HepG2 (cell line): ENCODE data around the gene SLC22A12. TPM values are rescaled to one million over a fixed set of nuclear protein-coding genes. Genes with fewer than 3 reads are reported as not detected.

Source experiments
- FOXP1 ChIP-seq, 2 experiments: fragments of 450-650 bp in 1 of 2; IDR thresholded peaks; 2 replicates each; pipeline ENCODE4 v1.6.1; 2017 to 2018; ENCODE audit warnings: antibody characterized with exemption in 1 of 2
- LCORL ChIP-seq, 2 experiments: fragments of 450-650 bp in 1 of 2; sonication (generic) in 1 of 2; formaldehyde crosslinking in 1 of 2; IDR thresholded peaks; 2 replicates each; pipeline versions ENCODE4 v1.5.0 to v1.6.1; 2017 to 2020; ENCODE audit warnings: antibody characterized with exemption in 1 of 2, missing genetic modification reagents in 1 of 2
- NFE2 ChIP-seq: sonication (generic); formaldehyde crosslinking; IDR thresholded peaks from 2 replicates; pipeline ENCODE4 v1.4.0; 2020; ENCODE audit warnings: missing genetic modification reagents
- PAXIP1 ChIP-seq: sonication (generic); formaldehyde crosslinking; conservative IDR thresholded peaks from 2 replicates; pipeline ENCODE4 v1.4.0; 2020; ENCODE audit warnings: mild to moderate bottlenecking, missing genetic modification reagents, moderate library complexity
- PRDM4 ChIP-seq: sonication (generic); formaldehyde crosslinking; IDR thresholded peaks from 2 replicates; pipeline ENCODE4 v1.9.0; 2021; ENCODE audit warnings: missing genetic modification reagents, borderline replicate concordance
- SMAD1 ChIP-seq: sonication (generic); formaldehyde crosslinking; IDR thresholded peaks from 2 replicates; pipeline ENCODE4 v1.4.0; 2020; ENCODE audit warnings: missing genetic modification reagents, low read depth, mild to moderate bottlenecking, borderline replicate concordance
- SP4 ChIP-seq: sonication (generic); formaldehyde crosslinking; IDR thresholded peaks from 2 replicates; pipeline ENCODE4 v1.8.1; 2023; ENCODE audit warnings: mild to moderate bottlenecking, missing genetic modification reagents
- ZBTB7B ChIP-seq: sonication (generic); formaldehyde crosslinking; IDR thresholded peaks from 2 replicates; pipeline ENCODE4 v1.4.0; 2020; ENCODE audit warnings: missing genetic modification reagents
- ZFP91 ChIP-seq: sonication (generic); formaldehyde crosslinking; IDR thresholded peaks from 2 replicates; pipeline ENCODE4 v1.9.0; 2022; ENCODE audit warnings: missing genetic modification reagents, mild to moderate bottlenecking, borderline replicate concordance
- ZNF414 ChIP-seq: sonication (generic); formaldehyde crosslinking; IDR thresholded peaks from 2 replicates; pipeline ENCODE4 v1.5.0; 2020; ENCODE audit warnings: missing genetic modification reagents
- ZNF530 ChIP-seq: sonication (generic); formaldehyde crosslinking; IDR thresholded peaks from 2 replicates; pipeline ENCODE4 v1.5.0; 2020; ENCODE audit warnings: low read depth, mild to moderate bottlenecking, missing genetic modification reagents
- ZNF563 ChIP-seq: sonication (generic); formaldehyde crosslinking; IDR thresholded peaks from 2 replicates; pipeline ENCODE4 v1.8.0; 2022; ENCODE audit warnings: mild to moderate bottlenecking, moderate library complexity, missing genetic modification reagents
- ZNF574 ChIP-seq: sonication (generic); formaldehyde crosslinking; IDR thresholded peaks from 2 replicates; pipeline ENCODE4 v1.4.0; 2020; ENCODE audit warnings: missing genetic modification reagents
- ZNF83 ChIP-seq: sonication (generic); formaldehyde crosslinking; IDR thresholded peaks from 2 replicates; pipeline ENCODE4 v1.4.0; 2020; ENCODE audit warnings: missing genetic modification reagents, mild to moderate bottlenecking, borderline replicate concordance
- ZSCAN21 ChIP-seq: sonication (generic); formaldehyde crosslinking; IDR thresholded peaks from 2 replicates; pipeline ENCODE4 v1.8.0; 2022; ENCODE audit warnings: mild to moderate bottlenecking, missing genetic modification reagents, moderate library complexity, borderline replicate concordance
- polyA plus RNA-seq, 8 experiments: library from polyadenylated mRNA; depleted of rRNA in 3 of 8; stranded (reverse) in 7 of 8; unstranded in 1 of 8; fragments of >200 nt; fragmentation: Illumina TruSeq in 4 of 8; extraction: Trizol in 4 of 8; gene quantifications; 2 replicates each; pipeline versions ENCODE4 v1.2.1 to v1.2.3, GENCODE V29; 2011 to 2016; ENCODE audit warnings: low read depth in 4 of 8, missing spikeins in 1 of 8, mixed read lengths in 1 of 8; ENCODE audit not compliant: insufficient read depth in 1 of 8
- total RNA-seq, 5 experiments: library from RNA; depleted of rRNA; stranded (reverse); fragments of >200 nt; fragmentation: Illumina TruSeq; extraction: Trizol; gene quantifications; 2 replicates each; pipeline ENCODE4 v1.2.3, GENCODE V29; 2016; ENCODE audit warnings: low read depth in 1 of 5

The SLC22A12 gene
- total and polyA plus RNA-seq, 2 of the 13 experiments (the other 11 are each of a cell fraction or from before 2014, with no cell fraction given), result not detected

- TF ChIP-seq ZNF574, result peak; percentile 29; the same call in 1 of the 2 replicates
- 0 out of 2 replicates have a peak, but pooled peaks have one; percentile 33 for TF ChIP-seq ZSCAN21 (CRISPR knock-in tag)
- no peak for TF ChIP-seq ZNF414 (CRISPR knock-in tag)
- TF ChIP-seq ZFP91 (CRISPR knock-in tag), result peak; percentile 23; the same call in 1 of the 2 replicates
- TF ChIP-seq PRDM4 (CRISPR knock-in tag), result no peak
- peak; percentile 40; the same call in 1 of the 2 replicates for TF ChIP-seq SP4 (CRISPR knock-in tag)
- peak; percentile 88 for TF ChIP-seq ZBTB7B (CRISPR knock-in tag)
- TF ChIP-seq PAXIP1, result no peak
- no peak for TF ChIP-seq ZNF530 (CRISPR knock-in tag)
- no peak for TF ChIP-seq FOXP1 (IDR thresholded peaks at IDR 0.05)
- TF ChIP-seq FOXP1 (CRISPR knock-in tag; IDR thresholded peaks at IDR 0.05), result no peak
- TF ChIP-seq LCORL (IDR thresholded peaks at IDR 0.05), result no peak
- no peak for TF ChIP-seq LCORL (CRISPR knock-in tag; IDR thresholded peaks at IDR 0.05)
- TF ChIP-seq NFE2 (CRISPR knock-in tag), result no peak
- no peak for TF ChIP-seq ZNF83 (CRISPR knock-in tag)
- TF ChIP-seq ZNF563 (CRISPR knock-in tag), result peak; percentile 76; the same call in 1 of the 2 replicates
- no peak for TF ChIP-seq SMAD1 (CRISPR knock-in tag)
These were observed 25.8 kb upstream of the SLC22A12 start (continued) for GRCh38 chr11:64564947-64565889.
